WERI-Rb-1 (cell line): ENCODE measurements around the gene OSBPL7.

ENCODE experiments used
- DNase-seq: peaks from one replicate; pipeline ENCODE4 v3.0.0-alpha.2; 2020
- H3K27ac ChIP-seq: fragments of 250-450 bp; sonication (Bioruptor Pico); 2 replicates; pipeline ENCODE4 v1.5.1; 2020; ENCODE audit warnings: mild to moderate bottlenecking, moderate library complexity
- H3K27me3 ChIP-seq: fragments of 250-450 bp; sonication (Bioruptor Pico); 2 replicates; pipeline ENCODE4 v1.5.1; 2021; ENCODE audit warnings: mild to moderate bottlenecking, low read depth, moderate library complexity; ENCODE audit not compliant: insufficient read depth, severe bottlenecking
- H3K36me3 ChIP-seq: fragments of 250-450 bp; sonication (Bioruptor Pico); 2 replicates; pipeline ENCODE4 v1.5.1; 2020; ENCODE audit warnings: mild to moderate bottlenecking, moderate library complexity
- H3K4me3 ChIP-seq: 2 replicates; pipeline ENCODE4 v1.5.1; 2011; ENCODE audit warnings: low read depth, mild to moderate bottlenecking, control low read depth, low read length
- H3K9me3 ChIP-seq: fragments of 250-450 bp; sonication (Bioruptor Pico); 2 replicates; pipeline ENCODE4 v1.5.1; 2021; ENCODE audit warnings: mild to moderate bottlenecking, moderate library complexity; ENCODE audit not compliant: severe bottlenecking
- CTCF ChIP-seq: IDR thresholded peaks from 2 replicates; pipeline ENCODE4 v1.5.1; 2011; ENCODE audit warnings: low read depth, mild to moderate bottlenecking, control low read depth, inconsistent platforms, low read length

OSBPL7 gene

GRCh38 chr17:47840742-47841487 lies 19.3 kb upstream of the OSBPL7 start, which contains the start of gene SCRN2:
Gene SCRN2, minus strand, starts transcription at chr17:47841273. Its CDS starts 430 bp downstream, at chr17:47840843.
- H3K27ac ChIP-seq = peak within 1 kb of the TSS; percentile 79
- peak; percentile 97 for DNase-seq
- peak within 1 kb of the TSS; percentile 95 for H3K4me3 ChIP-seq
- no peaks in the 10 kb centered on the region for H3K9me3 ChIP-seq
- H3K27me3 ChIP-seq = no peaks in the 10 kb centered on the region
- peak; percentile 98 for TF ChIP-seq CTCF
- peaks cover 38% of the 10 kb centered on the region for H3K36me3 ChIP-seq

- no peak for TF ChIP-seq CTCF
- Histone ChIP-seq H3K4me3 (peak overlapping the region; percentile 95), H3K27me3 (no peaks in the 10 kb centered on the region), H3K9me3 (no peaks in the 10 kb centered on the region), H3K27ac (peak overlapping the region; percentile 79), H3K36me3 (peaks cover 43% of the 10 kb centered on the region)
- no peak for DNase-seq
Observed at GRCh38 chr17:47840001-47840741, 18.6 kb upstream of the OSBPL7 start.

DNA sequence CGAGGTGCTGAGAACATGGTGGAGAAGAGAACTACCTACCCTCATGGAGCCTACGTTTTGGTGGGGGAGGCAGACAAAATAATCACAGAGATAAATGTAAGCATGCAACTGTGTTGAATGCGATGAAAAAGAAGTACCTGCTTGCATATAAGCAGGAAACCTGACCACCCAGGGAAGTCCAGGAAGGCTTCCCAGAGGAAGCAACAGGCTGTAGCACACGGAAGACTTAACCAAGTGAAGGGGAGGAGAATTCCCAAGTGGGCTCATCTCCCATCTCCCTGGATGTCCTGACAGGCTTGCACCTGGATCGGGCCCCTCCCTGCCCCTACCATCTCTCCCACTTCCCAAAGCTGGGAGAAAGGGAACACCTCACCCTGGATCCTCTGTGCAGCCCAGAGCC lies 17.5 kb upstream of the OSBPL7 start:
- peaks cover 43% of the 10 kb centered on the region for H3K36me3 ChIP-seq
- no peak for DNase-seq
- no peak for TF ChIP-seq CTCF
- H3K27me3 ChIP-seq = no peaks in the 10 kb centered on the region
- H3K9me3 ChIP-seq = no peaks in the 10 kb centered on the region
- no peak overlapping the region for H3K4me3 ChIP-seq
- no peak overlapping the region for H3K27ac ChIP-seq

DNA sequence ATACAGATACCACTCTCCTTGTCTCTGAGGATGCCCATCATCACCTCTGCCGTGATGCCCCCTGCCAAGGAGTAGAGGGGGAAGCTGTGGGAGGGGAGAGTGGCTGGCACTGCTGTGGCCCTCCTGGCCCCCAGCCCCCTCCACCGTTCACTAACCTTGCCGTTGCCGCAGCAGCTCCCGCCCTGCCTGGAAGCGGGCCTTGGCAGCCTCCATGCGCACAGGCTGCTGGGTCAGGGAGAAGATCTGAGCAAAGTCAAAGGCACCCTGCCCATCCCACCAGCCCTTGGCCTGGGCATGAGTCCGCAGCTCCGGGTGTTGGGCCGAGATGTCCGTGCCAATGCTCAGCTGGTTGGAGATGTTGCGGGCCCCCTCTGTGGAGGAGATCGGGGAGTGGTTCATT lies 17.0 kb upstream of the OSBPL7 start:
- Histone ChIP-seq H3K36me3 (peaks cover 43% of the 10 kb centered on the region), H3K4me3 (no peak overlapping the region)
- no peak for DNase-seq

DNA sequence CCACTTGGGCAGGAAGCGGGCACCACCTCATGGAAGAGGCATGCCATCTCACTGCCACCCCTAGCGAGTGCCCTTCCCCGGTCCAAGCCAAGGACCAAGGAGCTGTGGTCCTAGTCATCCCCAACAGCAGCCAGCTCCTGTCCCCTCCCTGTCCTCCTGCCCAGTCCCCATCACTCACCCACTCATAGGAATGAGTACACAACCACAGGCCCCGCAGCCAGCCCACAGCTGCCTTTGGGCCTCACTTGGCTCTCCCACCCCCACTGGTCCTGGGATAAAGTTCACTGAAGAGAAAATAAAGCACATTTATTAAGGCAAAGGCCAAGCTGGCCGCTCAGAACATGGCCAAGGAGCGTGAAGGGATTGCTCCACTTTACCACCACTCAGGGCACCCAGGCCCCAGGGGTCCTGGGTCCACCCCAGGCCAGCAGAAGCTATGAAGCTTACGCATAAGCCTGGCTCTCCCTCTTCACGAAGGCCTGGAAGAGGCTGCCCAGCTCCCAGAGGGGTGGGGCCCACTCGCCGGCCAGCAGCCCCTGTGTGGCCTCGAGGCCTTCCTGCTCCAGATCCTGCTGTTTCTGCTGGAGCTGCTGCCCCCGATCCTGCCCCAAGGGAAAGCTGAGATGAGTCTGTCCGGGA lies 15.9 kb upstream of the OSBPL7 start:
- no peaks in the 10 kb centered on the region for H3K9me3 ChIP-seq
- DNase-seq = no peak
- peaks cover 43% of the 10 kb centered on the region for H3K36me3 ChIP-seq
- no peak overlapping the region for H3K27ac ChIP-seq
- TF ChIP-seq CTCF = no peak
- no peak overlapping the region for H3K4me3 ChIP-seq
- no peaks in the 10 kb centered on the region for H3K27me3 ChIP-seq

More for the DNA sequence above, 17.0 kb upstream of the OSBPL7 start:
- Histone ChIP-seq H3K27ac (no peak overlapping the region), H3K9me3 (no peaks in the 10 kb centered on the region), H3K27me3 (no peaks in the 10 kb centered on the region)
- no peak for TF ChIP-seq CTCF
